GM18907 (cell line): ENCODE data around the gene NFAM1.

Experiments
- ATAC-seq: cut with Tn5 transposase; IDR thresholded peaks from one replicate; pipeline ENCODE4 v1.9.1; 2021; ENCODE audit warnings: mild to moderate bottlenecking, moderate library complexity; ENCODE audit not compliant: unreplicated experiment

NFAM1 gene

GRCh38 chr22:42439821-42440674 is 7.8 kb upstream of the NFAM1 start:
- no peak for ATAC-seq

DNA sequence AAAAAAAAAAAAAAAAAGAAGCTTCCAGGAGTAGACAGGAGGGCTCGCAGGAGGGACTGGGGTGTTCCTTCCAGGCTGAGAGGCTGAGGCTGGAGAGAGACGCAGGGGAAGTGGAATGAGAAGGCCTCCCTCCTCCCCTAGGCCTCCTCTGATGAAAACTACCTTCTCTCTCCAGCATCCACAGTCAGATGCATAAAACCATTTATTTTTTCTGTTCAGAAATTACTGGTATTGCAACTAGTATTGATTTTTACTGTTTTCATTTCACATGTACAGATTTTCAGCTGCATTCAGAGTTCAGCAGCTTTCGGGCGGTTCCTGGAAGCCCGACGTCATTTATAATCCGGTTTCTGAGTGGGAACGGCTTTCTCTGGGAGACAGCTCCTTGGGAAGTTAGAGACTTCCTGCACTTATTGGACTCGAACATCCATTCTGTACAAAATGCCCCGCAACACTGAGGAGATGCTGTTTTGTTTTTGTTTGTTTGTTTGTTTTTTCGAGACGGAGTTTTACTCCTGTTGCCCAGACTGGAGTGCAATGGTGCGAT is 6.9 kb upstream of the NFAM1 start:
- ATAC-seq = no peak

GRCh38 chr22:42438293-42438650 is 6.1 kb upstream of the NFAM1 start:
- no peak for ATAC-seq

GRCh38 chr22:42437488-42438292 is 5.5 kb upstream of the NFAM1 start:
- ATAC-seq = peak; percentile 49

DNA sequence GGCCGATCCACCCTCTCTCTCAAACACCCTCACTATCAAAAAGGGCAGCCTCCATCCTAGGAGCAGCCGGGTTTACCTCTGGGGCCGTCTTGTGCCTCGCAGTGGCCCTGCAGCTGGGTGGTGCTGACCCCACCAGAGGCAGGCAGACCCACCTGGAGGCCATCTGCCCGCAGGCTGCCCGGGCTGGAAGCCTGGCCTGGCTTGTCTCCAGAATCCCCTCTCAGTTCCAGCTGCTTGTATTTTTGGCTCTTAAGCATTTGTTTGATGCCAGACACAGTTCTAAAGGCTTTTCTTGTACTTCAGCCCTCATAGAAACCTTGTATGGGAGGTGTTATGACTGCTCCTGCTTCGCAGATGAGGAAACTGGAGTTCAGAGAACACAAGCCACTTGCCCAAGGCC is 4.2 kb upstream of the NFAM1 start:
- no peak for ATAC-seq

GRCh38 chr22:42434748-42435425 is 2.7 kb upstream of the NFAM1 start:
- no peak for ATAC-seq

DNA sequence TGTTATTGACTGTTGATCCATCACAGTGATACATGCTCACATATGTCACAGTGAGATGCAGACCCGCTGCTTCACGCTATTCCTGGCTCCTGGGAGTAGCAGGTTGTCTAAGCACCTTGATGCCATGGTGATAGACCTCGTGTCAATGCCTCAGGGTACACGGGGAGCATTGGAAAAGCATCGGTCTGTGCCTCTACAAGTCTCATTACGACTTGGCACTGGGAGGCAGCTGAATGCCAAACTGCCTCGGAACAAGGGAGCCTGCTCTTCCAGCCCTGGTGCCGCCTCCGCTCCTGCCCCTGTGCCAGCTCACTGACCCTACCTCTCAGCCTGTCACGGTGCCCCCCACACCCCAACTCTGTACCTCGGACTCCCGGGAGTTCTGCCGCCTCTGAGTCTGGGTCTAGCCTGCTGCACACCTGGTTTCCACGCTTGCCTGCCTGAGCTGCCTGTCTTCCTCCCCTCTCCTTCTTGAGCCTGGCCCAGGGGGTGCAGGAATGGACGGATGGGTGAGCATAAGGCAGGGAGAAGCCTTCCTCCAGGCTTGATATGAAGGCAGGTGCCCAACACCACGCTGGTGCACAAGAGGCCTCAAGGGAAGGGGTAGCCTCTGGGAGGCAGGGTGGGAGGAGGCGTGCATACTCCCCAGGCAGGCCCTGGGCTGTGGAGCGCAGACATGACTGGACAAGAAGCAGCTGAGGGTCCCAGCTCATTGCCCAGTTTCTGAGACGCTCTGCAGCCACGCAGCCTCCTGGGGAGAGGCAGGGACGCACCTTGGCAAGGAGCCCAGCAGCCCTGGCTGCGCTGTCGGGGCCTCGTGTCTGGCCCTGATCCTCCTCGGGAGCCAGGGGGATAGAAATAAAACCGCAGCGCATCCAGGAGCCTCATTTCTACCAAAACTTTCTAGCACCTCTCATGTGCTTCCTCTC is 1.8 kb upstream of the NFAM1 start:
- ATAC-seq = no peak

- no peak for ATAC-seq
These were observed 615 bp upstream of the NFAM1 start for GRCh38 chr22:42432818-42433217.

- ATAC-seq = no peak
These were observed 693 bp downstream of the NFAM1 start for GRCh38 chr22:42431401-42432019.

DNA sequence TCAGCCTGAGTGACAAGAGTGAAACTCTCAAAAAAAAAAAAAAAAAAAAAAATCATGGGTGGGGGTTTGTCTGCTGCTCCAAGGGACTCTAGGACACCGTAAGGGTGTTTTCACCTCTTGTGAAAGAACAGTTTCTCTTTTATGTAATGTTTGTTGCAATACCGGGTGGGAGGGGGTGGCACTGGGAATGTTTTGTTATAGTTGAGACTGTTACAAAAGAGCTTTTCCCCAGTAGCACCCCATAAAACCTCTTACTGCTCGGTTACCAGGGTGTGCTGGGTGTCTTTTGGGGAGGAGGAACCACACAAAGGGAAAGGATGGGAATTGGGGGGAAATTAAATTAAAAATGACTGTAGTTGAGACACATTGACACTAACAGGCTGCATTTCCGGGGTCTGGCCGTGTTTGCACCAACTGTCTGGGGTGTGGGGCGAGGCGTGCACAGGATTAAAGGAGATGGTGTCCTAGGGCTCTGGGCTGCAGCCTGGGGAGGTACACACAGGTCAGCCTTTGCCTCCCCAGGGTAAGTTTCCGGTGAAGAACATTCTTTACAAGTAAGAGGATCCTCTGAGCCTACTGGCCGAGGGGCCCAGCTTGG is 1.6 kb downstream of the NFAM1 start:
- no peak for ATAC-seq

GRCh38 chr22:42428760-42429159 is 3.4 kb downstream of the NFAM1 start:
- ATAC-seq = no peak

DNA sequence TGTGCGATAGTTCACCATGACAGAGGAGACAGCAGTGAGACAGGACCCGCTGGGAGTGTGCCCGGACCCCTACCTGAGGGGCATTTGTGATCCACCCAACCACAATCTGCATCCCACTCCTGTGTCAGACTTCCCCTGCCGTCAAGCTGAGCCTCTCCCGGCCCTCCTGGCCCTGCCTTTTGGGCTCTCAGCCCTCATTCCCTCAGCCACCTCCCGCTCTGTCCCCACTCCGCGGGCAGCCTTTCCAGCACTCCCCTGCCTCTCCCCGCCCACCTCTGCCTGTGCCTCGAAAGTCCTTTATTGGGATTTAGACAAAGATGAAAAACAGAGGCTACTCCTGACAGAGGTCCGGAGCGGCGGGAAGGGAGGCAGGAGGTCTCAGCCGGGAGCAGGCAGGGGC is 4.2 kb downstream of the NFAM1 start:
- ATAC-seq = no peak

GRCh38 chr22:42427167-42427566 is 5.0 kb downstream of the NFAM1 start:
- ATAC-seq = no peak

DNA sequence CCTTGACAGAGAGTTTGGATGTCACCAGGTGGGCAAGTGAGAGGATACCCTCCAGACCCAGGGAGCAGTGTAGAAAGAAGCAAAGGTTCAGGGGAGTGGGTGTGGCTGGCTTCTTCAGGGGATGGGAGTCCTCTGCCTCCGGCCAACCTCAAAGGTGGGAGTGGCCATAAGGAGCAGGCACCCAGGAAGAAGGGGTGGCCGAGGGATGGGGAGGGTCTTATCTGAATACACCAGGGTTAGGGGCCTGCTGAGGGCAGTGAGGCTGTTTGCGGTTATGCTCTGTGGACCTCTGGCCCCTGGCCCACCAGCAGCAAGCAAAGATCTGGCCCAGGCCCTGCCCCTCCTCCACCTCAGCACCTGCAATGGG is 6.2 kb downstream of the NFAM1 start:
- ATAC-seq = no peak

DNA sequence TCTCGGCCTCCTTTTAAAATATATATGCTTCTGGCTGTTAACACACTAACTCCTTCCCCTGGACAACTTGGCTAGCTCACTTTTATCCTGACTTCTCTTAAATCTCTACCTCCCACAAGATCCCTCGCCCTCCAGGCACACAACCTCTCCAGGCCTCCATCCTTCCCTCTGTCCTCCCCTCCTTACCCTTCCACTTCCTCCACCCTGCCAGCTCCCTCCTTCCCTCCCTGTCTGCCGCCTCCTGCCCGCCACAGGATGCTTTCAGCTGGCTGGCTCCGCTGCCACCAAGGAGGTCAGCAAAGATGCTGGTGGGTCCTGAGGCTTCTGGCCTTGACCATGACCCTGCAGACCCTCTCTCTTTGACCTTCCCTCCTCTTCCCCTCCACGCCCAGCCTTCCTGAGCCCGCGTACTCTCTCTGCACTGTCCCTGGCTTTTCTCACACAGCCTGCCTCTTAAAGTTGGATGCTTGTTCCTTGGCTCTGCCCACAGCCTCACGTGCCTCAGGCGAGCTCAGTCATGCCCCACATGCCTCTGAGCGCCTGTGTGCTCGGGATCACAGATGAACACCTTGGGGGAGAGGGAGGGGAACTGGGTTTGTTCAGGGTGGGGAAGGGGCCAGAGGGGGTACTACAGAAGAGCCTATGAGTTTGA is 6.7 kb downstream of the NFAM1 start:
- ATAC-seq = no peak

GRCh38 chr22:42419243-42419881 is 12.8 kb downstream of the NFAM1 start:
- ATAC-seq = no peak

DNA sequence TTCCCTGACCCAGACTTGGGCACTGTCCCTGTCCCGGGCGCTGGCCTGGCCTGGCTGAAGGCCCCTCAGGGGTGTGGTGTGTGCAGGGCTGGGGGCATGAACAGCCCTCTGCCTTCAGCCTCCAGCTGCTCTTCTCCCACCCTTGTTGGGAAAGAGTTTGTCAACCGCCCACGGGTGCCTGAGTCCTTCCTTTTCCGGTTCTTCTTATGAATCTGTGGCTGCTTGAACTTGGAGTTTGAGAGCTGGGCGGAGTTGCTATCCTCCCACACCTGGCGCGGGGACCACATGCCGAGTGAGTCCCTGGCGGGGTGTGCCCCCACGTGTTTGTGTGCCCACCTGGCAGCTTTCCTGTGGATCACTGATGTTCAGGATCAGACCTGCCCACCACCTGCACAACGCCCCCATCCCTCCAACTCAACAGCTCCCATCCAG is 13.4 kb downstream of the NFAM1 start:
- ATAC-seq = no peak

GRCh38 chr22:42417645-42418305 is 14.4 kb downstream of the NFAM1 start:
- no peak for ATAC-seq
